ACC112 (cell line): Measurements from ENCODE around the gene SIX1.

ENCODE experiments used
- H2AFZ ChIP-seq: fragments of 200-600 bp; sonication (generic); one replicate; pipeline ENCODE4 v1.6.0; 2017; ENCODE audit warnings: antibody characterized with exemption, low read length; ENCODE audit not compliant: unreplicated experiment
- H3K27ac ChIP-seq: fragments of 200-600 bp; sonication (generic); 2 replicates; pipeline ENCODE4 v1.5.1; 2014; ENCODE audit warnings: low read depth, mild to moderate bottlenecking, antibody characterized with exemption, low read length, moderate library complexity
- H3K27me3 ChIP-seq: fragments of 200-600 bp; sonication (generic); 2 replicates; pipeline ENCODE4 v1.6.1; 2014; ENCODE audit warnings: mild to moderate bottlenecking, antibody characterized with exemption, low read length, moderate library complexity, mixed read lengths; ENCODE audit not compliant: insufficient read depth
- H3K36me3 ChIP-seq: fragments of 200-600 bp; sonication (generic); 2 replicates; pipeline ENCODE4 v1.6.1; 2016; ENCODE audit warnings: mild to moderate bottlenecking, antibody characterized with exemption, low read length, moderate library complexity, mixed read lengths; ENCODE audit not compliant: insufficient read depth
- H3K4me1 ChIP-seq: fragments of 200-600 bp; sonication (generic); one replicate; pipeline ENCODE4 v1.6.1; 2016; ENCODE audit warnings: low read length, mixed read lengths; ENCODE audit not compliant: insufficient read depth, unreplicated experiment, control insufficient read depth
- H3K4me3 ChIP-seq: fragments of 200-600 bp; sonication (generic); 2 replicates; pipeline ENCODE4 v1.5.1; 2014; ENCODE audit warnings: mild to moderate bottlenecking, low read depth, low read length
- H3K79me2 ChIP-seq: fragments of 200-600 bp; sonication (generic); one replicate; pipeline ENCODE4 v1.6.0; 2016; ENCODE audit warnings: low read length; ENCODE audit not compliant: control insufficient read depth, unreplicated experiment, insufficient read depth

SIX1 gene

DNA sequence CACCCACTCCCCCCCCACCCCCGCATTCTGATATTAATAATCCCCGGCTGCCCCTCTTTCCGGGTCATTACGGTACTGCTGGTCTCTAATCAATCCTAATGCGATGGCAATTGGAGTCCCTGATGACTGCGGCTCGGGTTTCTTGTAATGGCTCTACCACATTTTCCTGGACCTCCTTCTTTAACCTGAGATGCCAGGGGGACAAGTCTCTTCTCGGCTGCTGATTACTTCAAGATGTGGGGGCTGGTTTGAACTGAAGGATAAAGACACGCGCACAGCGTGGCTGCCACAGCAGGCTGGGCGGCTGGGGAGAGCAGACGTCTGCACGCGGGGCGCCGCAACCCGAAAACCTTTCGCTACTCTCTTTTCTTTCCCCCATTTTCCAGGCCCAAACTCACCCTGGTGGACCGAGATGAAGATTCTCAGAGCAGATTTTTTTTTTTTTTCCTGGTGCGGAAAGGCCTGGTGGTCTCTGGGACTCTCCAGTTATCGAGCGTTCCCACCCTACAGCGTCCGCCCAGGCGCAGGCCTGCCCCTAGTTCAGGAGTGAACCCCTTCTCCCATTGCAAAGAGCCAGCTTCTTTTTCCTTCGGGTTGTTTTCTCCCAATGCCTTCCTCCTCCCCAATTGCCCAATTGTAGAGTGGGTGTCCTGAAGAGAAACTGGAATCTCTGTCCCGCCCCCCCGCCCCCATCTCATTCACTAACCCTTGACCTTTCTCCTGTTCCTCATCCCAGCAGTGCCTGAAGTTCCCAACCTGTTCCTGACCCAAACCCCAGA, 6.0 kb upstream of the SIX1 start:
- H3K27ac ChIP-seq: no peak overlapping the region
- H3K27me3 ChIP-seq: no peaks in the 10 kb centered on the region
- peaks cover 32% of the 10 kb centered on the region for H3K4me1 ChIP-seq
- no peak overlapping the region for H2AFZ ChIP-seq
- no peak overlapping the region for H3K4me3 ChIP-seq
- no peaks in the 10 kb centered on the region for H3K79me2 ChIP-seq
- H3K36me3 ChIP-seq: no peaks in the 10 kb centered on the region

DNA sequence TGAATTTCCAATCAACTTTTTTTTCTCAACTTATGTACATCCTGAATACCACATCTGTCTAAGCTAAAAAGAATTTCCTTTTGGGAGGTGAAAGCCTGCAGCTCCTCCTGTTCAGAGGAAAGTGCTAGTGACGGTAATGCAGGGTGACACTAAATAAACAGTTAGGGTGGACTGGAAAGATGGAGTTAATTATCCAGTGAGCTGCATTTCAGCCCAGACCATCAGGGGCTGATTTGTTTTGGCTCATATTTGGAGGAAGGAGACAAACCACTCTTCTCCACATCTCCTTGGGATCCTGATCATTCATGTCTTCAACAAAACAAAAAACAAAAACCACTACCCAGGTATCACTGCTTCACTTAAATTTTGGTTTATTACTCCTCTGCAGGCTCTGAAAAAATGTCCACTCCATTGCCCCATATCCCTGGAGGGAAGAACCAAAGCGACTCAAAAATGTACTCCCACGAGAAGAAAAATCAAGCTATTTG, 5.1 kb upstream of the SIX1 start:
- no peak overlapping the region for H3K4me3 ChIP-seq
- no peaks in the 10 kb centered on the region for H3K36me3 ChIP-seq
- H3K27me3 ChIP-seq: no peaks in the 10 kb centered on the region
- 0 out of 2 replicates have a peak overlapping the region, but pooled peaks have one; percentile 11 for H3K27ac ChIP-seq
- peaks cover 29% of the 10 kb centered on the region for H3K4me1 ChIP-seq
- peak overlapping the region; percentile 6 for H2AFZ ChIP-seq
- H3K79me2 ChIP-seq: no peaks in the 10 kb centered on the region

DNA sequence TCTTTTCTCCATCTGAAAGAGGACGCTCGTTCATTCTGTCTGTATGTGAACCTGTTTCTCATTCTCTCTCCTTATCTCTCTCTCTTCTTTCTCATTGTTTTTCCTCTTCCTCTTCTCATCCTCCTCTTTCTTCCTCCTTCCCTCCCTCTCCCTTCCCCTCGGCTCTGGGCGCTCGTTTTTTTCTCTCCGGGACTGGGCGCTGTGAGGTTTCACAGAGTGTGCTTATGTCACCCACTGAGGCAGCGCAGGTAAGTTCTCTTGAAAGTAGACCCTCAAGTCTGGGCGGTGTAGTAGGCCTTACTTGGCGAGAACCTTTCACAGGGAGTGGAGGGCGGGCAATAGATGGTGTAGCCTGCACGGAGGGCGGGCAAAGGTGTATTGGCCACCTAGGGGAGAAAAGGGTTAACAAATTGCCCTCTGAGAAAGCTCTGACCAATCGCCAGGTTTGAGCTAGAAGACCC, 4.5 kb upstream of the SIX1 start:
- peaks cover 23% of the 10 kb centered on the region for H3K4me1 ChIP-seq
- H3K36me3 ChIP-seq: no peaks in the 10 kb centered on the region
- H2AFZ ChIP-seq: no peak overlapping the region
- H3K4me3 ChIP-seq: no peak overlapping the region
- no peaks in the 10 kb centered on the region for H3K27me3 ChIP-seq
- peaks cover 5% of the 10 kb centered on the region for H3K79me2 ChIP-seq
- no peak overlapping the region for H3K27ac ChIP-seq

DNA sequence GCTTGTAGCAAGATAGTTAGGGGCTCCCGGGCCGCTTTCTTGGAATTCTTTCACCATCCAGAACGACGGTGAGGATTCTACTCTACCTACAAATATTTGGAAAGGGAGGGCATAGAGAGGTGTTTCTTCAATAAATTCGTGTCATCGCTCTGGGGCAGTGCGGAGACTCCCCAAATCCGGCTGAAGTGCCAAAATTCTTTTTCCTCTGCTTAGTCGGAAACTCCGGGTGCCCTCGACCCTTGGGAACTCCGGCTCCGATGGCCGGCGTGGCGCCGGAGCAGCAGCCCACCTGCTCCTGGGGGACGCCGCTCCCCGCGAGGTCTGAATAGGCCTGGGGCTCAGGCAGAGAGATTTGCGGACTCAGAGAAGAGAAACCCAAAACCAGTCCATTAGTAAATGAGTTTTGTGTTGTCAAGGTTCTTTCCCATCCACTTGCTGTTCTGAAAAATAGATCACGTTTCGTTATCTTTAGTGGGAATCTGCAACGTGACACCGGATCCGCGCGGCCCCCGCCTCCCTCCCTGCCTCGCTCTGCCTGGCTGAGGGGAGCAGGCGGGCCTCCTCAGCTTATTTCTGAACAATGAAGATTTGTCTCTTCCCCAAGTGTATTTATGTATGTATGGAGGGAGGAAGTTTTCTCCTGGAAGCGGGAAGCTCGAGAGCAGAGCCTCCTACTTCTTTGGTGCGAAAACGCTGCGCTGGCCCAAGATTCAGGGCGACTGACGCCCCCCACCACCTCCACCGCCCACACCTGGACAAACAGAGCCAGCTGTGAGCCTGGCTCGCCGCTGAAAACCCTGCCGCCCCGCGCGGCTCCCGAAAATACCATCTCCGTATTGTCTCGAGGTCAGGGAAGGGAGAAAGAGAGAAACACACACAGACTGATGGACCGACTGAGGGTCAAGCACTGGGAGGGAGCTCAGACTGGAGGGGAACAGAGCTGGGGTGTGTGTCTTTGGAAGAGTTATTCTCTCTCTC, 3.7 kb upstream of the SIX1 start:
- no peak overlapping the region for H3K4me3 ChIP-seq
- no peak overlapping the region for H2AFZ ChIP-seq
- H3K36me3 ChIP-seq: no peaks in the 10 kb centered on the region
- H3K27me3 ChIP-seq: no peaks in the 10 kb centered on the region
- peaks cover 15% of the 10 kb centered on the region for H3K4me1 ChIP-seq
- no peak overlapping the region for H3K27ac ChIP-seq
- H3K79me2 ChIP-seq: peaks cover 12% of the 10 kb centered on the region

DNA sequence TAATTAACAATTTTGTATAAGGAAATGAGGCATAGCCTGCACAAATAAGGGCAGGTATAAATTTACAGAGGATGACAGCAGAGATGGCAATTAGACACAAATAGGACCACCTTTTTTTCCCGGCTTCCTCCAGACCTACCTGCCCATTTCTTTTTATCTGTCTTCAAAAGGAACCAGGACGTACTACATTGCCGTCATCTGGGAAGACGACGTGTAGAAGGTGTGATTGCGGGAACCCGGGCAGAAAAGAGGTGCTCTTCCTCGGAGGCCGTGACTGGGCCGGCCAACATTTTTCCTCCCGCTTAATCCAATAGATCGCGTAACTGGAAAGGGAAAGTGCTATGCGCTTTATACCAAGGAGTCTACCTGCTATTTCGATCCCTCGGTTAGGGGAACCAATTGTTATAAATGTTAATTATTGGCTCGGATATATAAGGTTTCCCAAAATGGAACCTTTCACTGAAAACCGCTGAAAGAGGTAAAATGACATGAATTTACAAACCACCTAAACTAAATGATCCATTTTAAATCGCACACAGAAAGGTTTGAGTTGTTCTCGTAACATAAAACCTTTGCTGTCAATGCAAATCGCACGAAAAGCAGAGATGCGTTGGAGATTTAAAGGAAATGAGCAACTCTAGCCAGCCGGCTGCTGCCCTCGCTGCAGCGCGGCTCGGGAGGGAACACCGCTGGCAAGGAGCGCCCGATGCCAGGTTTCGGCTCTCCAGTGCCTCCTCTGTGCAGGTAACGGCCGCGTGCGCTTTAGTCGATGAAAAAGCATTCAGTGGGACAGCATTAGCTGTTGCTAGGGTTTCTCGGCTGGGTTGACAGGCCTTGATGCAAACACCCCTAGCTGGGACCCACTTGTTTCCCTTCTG, 2.8 kb upstream of the SIX1 start:
- no peaks in the 10 kb centered on the region for H3K36me3 ChIP-seq
- peaks cover 22% of the 10 kb centered on the region for H3K79me2 ChIP-seq
- H3K4me3 ChIP-seq: no peak overlapping the region
- H3K27me3 ChIP-seq: no peaks in the 10 kb centered on the region
- H3K4me1 ChIP-seq: peaks cover 11% of the 10 kb centered on the region
- no peak overlapping the region for H2AFZ ChIP-seq
- no peak overlapping the region for H3K27ac ChIP-seq

DNA sequence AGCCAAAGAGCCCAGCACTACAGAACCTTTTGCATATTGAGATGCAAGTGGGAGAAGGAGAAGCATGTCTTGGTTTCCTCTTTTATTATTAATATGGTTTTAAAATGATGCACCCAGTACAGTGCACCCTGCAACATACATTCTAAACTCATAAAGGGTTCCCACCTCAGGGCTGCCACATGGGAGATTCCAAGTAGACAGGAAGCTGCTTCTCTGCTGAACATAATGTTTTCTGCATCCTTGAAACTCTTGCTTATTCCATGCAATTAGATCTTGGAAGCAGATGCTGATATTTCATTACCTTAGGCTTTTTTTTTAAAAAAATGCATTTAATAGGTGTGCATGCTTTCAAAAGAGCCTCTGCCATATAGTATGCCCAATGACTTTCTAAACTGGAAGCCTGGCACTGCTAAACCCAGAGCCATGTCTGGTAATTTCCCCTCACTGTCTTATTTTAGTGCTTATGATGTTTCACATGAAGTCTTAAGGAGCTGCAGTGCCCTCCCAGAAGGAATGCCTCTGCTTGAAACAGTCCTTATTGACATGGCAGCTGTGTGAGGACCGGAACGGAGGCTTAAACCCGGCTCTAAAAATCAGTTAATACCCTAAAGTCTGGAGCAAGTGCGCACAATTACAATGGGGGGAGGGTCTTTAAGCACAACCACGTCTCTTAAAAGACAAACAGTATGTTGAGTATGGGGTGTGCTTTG, 2.0 kb upstream of the SIX1 start:
- no peak overlapping the region for H3K4me3 ChIP-seq
- no peaks in the 10 kb centered on the region for H3K27me3 ChIP-seq
- H3K4me1 ChIP-seq: peaks cover 8% of the 10 kb centered on the region
- H3K79me2 ChIP-seq: peaks cover 30% of the 10 kb centered on the region
- no peaks in the 10 kb centered on the region; the same call in 1 of the 2 replicates for H3K36me3 ChIP-seq
- H3K27ac ChIP-seq: no peak overlapping the region
- H2AFZ ChIP-seq: no peak overlapping the region

DNA sequence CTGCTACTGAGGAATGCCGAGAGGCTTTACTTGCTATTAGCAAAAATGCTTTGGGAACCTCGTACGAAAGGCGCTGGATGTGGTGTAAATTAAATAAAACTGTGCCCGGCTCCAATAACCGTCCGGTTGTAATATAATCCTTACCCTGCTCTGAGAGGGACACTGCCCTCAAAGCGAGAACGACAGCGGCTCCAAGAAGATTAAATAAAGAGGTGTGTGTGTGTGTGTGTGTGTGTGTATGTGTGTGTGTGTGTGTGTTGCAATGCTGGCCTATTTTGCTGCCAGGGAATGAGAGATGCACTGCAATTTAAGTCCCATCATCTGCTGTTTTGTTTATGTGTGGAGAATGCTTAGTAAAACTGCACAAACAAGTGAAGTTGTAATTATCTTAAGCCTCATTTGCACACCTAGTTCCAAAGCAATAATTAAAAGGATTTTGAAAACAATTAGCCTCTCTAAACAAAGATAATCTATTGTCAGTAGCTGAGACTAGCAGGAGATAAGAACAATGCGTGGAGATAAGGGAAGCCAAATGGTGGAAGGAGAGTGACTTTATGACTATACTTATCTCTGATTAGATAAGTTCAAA, 1.2 kb upstream of the SIX1 start:
- no peaks in the 10 kb centered on the region; the same call in 1 of the 2 replicates for H3K36me3 ChIP-seq
- peak overlapping the region; percentile 92 for H2AFZ ChIP-seq
- peak overlapping the region; percentile 80 for H3K4me3 ChIP-seq
- no peaks in the 10 kb centered on the region for H3K27me3 ChIP-seq
- peaks cover 13% of the 10 kb centered on the region for H3K4me1 ChIP-seq
- H3K79me2 ChIP-seq: peaks cover 37% of the 10 kb centered on the region
- H3K27ac ChIP-seq: no peak overlapping the region

DNA sequence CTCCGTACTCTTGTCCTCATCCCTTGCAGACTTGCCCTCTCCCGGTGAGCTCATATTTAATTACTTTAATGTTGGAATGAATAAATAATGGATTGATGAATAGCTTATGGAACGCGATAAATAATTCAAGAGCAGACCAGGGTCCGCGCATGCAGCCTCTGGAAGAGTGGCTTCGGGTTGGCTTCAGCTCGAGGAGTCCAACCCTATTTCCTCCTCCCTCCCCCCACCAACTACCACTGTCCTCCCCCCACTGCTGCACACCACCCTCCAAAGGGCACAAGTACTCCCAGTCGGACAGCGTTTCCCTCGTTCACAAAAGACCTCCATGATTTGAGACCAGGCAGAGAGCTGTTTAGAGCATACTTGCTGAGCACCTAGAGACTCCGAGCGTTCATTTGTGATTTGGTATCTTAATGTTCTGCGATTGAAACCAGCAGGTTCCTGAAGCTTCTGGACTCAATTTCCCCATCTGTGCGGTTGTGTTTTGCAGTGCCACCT, 647 bp upstream of the SIX1 start:
- peaks cover 43% of the 10 kb centered on the region for H3K79me2 ChIP-seq
- H3K36me3 ChIP-seq: no peaks in the 10 kb centered on the region; the same call in 1 of the 2 replicates
- H3K27me3 ChIP-seq: no peaks in the 10 kb centered on the region
- peak overlapping the region; percentile 92 for H2AFZ ChIP-seq
- H3K4me1 ChIP-seq: peaks cover 13% of the 10 kb centered on the region
- peak overlapping the region; percentile 80 for H3K4me3 ChIP-seq
- no peak overlapping the region for H3K27ac ChIP-seq

DNA sequence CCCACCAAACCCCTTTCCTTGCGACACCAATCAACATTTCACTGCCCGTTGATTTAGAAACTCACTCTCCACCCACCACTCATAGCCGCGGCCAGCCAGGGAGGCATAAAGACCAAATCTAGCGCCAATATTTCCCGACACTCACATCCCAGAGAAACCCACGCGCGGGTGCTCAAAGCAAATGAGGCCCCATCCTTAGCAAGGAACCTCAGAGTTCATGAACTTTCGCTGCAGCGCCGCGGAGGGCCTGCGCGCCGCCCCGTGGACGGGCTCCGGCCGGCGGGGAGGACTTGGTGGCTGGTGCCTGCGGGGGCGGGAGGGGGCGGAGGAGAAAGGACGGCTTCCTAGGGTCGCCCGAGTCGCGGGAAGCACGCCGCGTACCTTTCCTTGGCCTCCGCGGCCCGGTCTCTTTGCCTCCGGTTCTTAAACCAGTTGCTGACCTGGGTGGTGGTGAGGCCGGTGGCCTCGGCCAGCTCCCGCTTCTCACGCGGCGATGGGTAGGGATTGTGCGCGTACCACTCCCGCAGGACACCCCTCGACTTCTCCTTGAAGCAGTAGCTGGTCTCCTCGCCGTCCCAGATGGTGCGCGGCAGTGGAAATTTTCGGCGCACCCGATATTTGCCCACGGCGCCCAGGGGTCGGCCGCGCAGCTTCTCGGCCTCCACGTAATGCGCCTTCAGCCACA, 886 bp downstream of the SIX1 start:
- H3K4me3 ChIP-seq: peak overlapping the region; percentile 80
- H3K27ac ChIP-seq: peak overlapping the region; percentile 66
- H3K27me3 ChIP-seq: no peaks in the 10 kb centered on the region
- H3K4me1 ChIP-seq: peaks cover 15% of the 10 kb centered on the region
- H3K36me3 ChIP-seq: no peaks in the 10 kb centered on the region; the same call in 1 of the 2 replicates
- no peak overlapping the region for H2AFZ ChIP-seq
- H3K79me2 ChIP-seq: peaks cover 58% of the 10 kb centered on the region
